NAMALWA (cell line): ENCODE results near the gene TMOD2.
A peak's percentile ranks its signal among the peaks of the same experiment; 100 is the strongest.
"Not testable (repeated sequence)": the region's sequence is repeated elsewhere in the genome, so short reads cannot be mapped to it uniquely, and the experiment has no call there.

Experiments used
- DNase-seq: peaks from one replicate; pipeline ENCODE4 v3.0.0-alpha.2; 2015; ENCODE audit warnings: low spot score

The TMOD2 gene

DNA sequence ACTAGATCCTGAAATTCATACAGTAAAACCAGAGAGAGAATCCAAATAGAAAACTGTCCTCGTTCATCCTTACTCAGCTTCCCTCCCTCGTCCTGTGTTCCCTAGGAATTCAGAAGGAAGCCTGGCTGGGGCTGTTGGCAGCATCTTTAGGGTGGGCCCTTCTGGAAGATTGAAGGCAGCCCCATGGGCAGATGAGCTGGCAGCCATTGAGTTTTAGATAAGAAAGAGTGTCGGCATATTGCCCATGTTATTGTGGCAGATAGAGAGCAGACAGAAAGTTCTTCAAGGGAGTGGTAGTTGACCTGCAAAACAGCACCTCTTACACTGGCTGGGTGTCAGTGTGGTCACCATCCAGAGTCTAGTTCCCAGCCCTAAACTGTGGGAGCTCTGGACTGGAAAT lies 23.5 kb downstream of the TMOD2 start:
- DNase-seq = no peak

DNA sequence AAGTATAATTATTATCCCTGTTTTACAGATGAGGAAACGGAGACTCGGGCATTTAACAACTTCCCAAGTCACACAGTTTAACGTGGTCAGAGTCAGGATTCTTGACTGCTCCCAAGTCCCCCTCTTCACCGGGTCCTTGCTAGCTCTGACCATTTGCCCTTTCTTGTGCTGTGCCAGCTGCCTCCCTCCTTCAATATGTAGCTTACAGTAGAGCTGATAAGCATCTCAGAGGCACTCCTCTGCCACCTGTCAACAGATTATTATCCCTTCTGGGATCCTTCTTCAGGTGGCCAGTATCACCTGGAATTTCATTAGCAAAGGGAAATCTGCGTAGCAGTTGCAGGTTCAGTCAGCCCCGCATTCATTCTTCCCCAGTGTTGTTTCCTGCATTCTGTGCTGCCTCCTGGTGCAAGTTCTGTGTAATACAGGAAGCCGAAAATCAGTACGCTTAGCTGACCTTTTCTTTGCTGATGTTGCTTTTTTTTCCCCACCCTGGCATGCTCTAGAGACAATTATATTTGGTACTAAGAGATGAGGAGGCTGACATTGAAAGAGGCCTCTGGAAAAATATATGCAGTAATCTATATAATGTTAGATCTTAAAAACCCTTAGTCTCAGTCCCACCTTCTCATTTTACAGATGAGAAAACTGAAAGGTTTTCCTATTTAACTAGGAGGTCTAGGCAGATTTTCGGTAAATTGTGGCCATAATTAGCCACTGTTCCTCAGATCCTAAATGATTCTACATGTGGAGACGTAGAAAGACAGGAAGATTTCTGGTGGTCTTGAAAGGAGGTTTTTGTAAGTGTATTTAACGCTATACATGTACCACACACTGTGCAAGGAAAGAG lies 24.8 kb downstream of the TMOD2 start:
- DNase-seq = peak; percentile 78

DNA sequence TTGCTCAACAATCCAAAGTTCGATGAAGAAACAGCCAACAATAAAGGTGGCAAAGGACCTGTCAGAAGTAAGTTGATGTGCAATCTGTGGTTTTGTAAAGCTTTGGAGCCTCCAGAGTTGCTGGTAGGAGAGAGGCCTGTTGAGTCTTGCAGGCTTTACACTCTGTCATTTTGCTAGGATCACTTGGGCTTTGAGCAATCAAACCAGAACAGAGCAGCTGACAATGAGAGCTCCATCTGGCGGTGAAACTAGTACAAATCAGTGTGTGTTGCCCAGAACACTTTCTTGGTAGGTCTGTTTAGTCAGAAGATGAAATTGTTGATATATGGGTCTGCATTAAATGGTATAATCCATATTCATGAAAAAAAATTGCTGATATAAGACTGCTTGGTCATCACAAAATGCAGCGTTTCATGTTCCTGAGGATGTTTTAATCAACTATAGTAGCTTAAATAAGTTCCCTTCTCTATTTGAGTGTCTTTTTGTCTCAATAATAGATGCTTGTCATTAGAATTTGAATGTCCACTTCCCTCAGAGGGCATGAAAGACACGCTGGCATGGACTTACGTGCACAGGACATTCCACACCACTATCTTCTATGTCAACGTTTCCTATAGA lies 25.7 kb downstream of the TMOD2 start:
- DNase-seq = peak; percentile 88

DNA sequence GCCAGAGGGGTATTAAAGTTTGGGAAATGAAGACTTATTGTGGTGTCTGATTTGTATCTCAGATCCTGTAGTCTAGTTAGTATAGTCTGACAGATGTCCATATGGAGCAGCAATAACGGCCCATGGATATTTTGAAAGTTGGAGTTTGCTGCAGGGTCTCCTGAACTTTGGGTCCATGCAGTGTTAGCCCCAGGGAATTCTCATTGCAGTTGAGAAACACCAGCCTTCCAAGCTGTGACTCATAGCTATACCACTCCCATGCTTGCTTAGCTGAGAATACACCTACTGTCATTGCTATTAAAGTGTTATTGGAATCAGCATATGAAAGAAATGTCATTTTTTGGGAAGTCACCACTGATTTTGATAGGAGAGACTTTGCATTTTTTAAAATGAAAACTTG lies 29.2 kb downstream of the TMOD2 start:
- no peak for DNase-seq

DNA sequence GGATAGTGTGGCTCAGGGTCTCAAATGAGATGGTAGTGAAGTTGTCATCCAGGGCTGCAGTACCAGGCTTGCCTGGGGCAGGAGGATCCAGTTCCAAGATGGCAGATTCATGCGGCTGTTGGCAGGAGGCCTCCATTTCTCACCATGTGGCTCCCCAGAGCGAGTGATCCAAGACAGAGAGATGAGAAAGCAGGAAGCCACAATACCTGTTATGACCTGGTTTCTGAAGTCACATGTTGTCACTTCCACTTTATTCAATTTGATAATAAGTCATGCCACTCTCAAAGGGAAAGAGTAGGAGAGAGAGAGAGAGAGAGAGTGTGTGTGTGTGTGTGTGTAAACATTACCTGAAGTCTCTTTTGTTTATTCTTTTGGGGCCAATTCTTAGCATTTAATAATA lies 30.1 kb downstream of the TMOD2 start:
- no peak for DNase-seq

DNA sequence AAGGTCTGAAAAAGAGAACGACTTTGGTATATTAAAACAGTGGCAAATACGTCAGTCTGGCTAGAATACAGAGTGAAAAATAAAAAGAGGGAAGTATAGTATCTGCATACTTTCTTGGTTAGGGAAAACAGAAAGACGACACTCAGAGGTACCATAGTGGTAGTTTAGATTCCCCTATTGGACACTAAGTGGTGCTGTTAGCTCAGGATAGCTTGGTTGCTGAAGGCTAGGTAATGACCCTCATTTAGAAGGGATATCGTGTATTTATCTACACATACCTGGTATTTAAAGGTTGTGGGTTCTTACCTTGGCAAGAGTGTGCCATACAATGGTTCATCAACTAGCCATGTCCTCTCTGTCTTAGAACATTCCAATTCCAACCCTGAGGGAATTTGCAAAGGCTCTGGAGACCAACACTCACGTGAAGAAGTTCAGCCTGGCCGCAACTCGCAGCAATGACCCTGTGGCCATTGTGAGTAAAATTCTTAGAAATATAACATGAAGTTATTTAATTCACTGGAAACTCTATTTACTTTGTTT lies 31.0 kb downstream of the TMOD2 start:
- peak; percentile 43 for DNase-seq

DNA sequence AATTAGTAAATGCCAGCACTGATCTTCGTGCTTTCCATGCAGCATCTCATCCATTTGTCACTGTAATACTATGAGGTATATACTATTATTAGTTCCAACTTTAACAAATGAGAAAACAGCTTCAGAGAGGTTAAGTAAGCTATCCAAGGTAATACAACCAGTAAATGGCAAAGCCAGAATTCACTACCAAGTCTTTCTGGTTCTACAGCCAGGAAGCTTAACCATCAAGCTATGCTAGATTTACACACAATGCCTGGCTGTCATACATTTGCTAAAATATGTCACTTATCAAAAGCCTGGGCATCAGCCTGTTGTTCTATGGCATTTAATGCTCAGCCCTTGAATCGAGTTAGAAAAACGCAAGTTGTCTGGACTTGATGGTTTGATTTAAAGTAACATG lies 32.6 kb downstream of the TMOD2 start:
- DNase-seq = no peak

DNA sequence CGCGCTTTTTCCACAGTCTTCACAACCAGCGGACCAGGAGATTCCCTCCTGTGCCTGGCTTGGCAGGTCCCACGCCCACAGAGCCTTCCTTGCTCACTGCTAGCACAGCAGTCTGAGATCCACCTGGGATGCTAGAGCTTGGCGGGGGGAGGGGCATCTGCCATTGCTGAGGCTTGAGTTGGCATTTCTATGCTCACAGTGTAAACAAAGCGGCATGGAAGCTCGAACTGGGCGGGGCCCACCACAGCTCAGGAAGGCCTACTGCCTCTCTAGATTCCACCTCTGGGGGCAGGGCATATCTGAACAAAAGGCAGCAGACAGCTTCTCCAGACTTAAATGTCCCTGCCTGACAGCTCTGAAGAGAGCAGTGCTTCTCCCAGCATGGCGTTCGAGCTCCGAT lies 35.7 kb downstream of the TMOD2 start:
- not testable (repeated sequence) for DNase-seq

DNA sequence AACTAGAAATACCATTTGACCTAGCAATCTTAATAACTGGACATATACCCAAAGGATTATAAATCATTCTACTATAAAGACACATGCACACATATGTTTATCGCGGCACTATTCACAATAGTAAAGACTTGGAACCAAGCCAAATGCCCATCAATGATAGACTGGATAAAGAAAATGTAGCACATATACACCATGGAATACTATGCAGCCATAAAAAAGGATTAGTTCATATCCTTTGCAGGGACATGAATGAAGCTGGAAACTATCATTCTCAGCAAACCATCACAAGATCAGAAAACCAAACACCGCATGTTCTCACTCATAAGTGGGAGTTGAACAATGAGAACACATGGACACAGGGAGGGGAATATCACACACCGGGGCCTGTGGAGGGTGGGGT lies 41.1 kb downstream of the TMOD2 start:
- not testable (repeated sequence) for DNase-seq

DNA sequence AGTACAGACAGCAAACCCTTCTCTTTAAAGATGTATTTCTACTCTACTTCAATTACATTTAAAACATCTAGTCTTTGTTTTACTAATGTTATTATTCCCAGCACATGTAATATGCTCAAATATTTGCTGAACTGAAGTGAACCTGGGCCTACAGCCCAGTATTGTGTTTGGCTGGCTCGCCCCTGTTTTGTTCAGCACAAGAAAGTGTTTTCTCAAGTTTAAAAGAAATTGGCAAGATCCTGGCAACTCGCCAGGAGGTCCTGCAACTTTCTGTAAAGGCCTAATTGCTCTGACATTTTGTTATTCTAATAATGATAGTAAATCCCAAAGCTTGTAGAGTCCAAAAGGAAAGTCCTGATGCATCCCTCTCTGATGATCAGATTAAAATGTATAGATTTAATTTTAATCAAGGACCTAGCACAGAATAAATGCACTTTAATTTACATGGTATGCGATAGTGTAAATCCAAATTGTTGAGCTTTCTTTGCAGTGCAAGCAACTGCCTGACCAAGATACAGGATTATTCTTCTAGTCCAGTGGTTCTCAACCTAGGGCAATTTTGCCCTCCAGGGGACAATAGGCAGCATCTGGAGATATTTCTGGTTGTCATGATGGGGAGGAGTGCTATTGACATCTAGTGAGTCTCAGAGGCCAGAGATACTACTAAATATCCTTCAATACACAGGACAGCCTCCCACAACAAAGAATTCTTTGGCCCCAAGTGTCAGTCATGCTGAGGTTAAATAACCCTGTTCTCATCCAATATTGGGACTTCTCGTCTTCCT lies 42.3 kb downstream of the TMOD2 start:
- peak; percentile 9 for DNase-seq

DNA sequence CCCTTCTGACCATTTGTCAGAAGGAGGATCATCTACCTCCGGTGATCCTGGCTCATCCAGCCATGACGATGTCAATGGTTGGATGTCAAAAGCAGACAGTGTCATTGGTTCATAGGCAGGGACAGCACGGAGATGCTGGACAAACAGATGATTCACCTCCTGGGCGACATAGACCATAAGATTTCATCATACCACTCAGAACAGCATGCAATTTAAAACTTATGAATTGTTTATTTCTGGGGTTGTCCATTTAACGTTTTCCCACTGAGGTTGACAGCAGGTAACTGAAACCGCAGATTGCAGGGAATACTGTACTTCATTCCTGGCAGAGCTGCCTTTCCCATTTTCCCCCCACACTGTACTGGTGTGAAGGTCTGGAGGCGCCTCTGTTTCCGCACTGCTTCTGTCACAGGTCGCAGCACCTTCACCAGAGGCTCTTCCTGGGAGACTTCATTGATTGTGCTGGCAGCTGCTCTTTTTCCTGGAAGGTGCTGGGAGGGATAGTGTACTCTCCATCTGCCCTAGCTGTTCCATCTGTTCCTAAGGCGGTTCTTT lies 45.5 kb downstream of the TMOD2 start:
- no peak for DNase-seq

DNA sequence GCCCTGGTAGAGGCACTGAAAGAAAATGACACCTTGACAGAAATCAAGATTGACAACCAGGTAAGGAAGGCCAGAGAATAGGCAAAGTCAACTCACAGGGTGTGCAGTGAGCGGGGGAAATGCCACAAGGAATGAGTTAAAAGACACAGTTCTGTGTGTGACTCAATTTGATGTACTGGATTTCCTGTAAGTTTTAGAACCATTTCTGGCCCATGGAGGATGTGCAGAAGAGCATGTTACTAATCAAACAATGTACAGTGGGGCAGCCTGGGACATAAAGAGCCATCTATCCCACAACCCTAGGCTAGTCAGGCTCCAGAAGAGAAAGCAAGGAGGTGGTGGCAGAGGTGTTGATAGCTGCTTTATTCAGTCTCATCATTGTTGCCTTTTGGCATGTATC lies 46.9 kb downstream of the TMOD2 start:
- no peak for DNase-seq

DNA sequence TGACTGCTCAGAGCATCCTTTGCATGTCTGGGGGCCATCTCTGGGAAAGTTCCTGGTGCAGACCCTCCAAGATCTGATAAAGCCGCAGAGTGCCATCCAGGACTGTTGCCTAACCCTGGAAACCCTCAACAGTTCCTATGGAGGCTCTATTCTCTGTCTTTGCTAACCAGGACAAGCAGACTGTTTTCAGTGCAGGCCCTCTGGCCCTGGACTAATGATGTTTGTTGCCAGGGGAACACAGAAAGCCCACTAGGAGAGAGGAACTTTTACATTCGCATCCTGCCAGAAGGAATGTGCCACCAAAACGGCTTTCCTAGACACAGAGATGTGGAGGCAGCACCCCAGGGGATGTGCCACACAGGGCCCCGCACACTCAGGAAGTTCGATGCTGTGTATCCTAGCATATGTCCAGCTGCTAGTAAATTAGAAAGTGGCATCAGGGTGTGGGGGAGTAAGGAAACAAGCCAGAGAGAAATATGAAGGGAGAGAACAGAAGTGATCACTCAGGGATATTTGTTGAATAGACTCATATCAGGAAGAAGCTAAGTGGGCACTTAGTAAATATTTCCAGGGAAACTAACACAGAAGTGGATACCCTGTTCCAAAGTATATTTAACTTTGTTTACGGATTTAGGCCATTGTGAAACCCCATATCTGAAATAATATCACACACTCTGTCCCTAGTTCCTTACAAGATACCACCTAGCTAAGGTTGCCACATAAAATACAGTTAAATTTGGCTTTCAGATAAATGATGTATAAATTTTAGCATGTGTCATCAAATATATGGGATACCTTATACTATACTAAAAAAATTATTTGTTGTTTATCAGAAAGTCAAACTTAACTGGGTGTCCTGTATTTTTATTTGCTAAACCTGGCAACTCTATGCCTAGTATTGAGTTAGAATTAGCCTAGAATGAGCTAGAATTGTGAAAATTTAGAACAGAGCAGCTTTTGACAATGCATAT lies 48.2 kb downstream of the TMOD2 start:
- DNase-seq = no peak

DNA sequence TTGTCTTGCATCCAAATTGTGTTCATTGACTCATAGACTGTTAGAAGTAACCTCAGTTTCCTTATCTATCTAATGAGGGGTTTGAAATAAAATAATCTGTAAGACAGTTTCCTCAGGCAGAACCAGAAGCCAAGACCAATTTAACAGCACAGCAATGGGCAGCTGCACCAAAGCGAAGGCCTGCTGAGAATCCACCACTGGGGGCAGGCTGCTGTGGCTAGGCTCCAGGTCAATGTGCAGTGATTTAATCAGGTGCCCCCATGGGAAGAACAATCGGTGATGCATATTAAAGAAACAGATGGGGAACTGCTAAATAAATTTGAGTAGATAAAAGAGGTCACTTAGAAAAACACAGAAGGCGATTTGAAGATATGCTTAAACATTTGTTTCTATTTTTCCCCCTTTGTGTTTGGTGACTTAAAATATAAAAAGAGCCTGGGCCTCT lies 50.0 kb downstream of the TMOD2 start:
- peak; percentile 69 for DNase-seq

DNA sequence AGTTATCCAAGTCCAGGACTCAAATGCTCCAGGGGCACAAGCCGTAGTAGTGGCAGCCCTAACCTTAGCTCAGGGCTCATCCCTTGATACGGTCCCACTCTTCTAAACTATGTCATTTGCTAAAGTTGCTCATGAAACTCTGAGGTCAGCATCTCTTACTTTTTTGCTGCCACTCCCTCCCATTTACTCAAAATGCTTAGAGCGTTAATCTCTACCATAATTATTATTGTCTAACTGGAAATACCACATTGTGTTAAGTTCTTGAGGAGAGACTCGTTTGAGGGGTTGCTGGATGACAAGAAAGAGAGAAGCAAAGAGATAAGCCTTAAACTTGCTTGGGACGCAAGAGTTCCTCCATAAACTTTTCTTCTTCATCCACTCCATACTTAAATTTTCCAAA lies 51.2 kb downstream of the TMOD2 start:
- DNase-seq = no peak

DNA sequence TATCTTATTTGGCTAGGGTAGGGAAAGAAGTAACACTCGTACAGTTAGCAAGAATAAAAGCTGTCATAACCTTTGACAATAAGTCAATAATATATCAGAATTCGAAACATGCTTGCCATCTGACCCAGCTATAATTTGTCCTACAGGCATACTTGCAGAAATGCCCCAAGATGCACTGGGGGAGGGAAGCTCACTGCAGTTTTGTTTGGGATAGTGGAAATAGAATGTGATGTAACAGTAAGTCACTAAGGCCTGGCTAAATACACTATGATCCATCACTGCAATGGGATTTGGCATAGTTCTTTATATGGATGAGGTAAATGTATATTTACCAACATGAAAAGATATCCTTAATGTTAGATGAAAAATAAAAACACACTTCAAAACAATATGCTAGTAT lies 52.6 kb downstream of the TMOD2 start:
- DNase-seq = no peak

DNA sequence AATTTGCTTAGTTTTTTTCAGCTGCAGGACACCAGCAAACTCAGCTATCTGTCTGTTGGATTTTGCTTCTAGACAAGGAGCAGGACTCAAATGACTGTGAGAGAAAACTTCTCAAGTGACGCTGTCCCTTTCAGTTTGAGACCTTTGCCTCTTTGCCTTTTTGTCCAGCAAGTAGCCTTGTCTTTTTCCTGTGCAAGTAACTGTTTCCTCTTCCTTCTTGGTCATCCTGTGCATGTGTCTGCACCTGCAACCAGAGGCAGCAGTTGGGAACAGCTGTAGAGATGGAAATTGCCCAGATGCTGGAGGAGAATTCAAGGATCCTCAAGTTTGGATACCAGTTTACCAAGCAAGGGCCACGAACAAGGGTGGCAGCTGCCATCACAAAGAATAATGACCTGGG lies 54.7 kb downstream of the TMOD2 start:
- no peak for DNase-seq

DNA sequence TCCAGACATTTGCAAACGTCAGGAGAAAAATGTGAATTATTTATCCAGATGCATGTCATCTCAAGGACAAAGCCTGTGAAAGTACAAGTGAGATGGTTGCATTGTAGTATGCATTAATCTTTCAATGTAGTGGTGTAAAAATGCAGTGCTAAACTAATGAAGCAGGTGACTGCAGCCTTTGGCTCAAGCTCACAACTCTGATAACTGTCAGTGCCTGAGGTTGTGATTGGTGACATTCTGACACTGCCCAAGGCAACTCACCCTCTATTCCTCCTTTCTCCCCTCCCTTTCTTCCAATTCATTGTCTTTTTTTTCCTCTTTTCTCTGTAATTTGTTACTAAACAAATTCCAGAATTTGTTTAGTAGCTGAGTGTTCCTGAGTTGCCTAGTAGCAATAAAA lies 58.1 kb downstream of the TMOD2 start:
- no peak for DNase-seq

DNA sequence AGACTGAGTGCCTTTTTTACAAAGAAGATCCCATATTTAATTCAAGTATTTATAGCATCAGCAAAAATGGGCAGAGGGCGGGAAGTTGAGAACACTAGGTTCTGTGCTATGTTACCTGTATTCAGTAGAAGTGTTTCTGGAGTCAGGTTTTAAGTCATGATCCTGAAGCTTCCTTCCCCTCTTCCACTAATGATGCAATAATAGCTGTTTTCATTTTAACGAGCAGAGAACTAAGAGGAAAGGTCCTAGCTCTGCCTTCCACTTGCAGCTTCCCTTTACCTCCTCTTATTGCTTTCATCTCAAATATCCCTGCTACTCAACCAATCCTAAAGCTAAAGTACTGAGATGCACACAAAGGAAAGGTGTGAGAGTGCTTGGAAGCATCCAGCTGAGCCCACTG lies 61.2 kb downstream of the TMOD2 start:
- no peak for DNase-seq

DNA sequence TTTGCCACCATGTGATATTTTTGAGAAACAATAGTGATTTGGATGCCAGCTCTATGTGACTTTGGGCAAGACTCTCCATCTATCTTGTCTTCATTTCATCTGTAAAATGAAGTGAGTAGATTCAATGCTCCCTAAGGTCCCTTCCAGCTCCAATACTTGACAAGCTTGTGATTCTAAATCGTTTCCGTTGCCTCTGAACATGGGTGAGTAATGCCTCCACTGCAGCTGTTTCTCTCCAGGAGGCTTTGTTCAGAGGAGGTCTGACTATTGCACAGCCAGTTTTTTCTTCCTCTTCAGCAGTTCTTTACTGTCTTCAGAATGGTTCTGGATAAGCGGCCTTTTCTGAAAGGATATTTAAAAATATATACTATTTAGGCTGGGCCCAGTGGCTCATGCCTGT lies 63.2 kb downstream of the TMOD2 start:
- DNase-seq = no peak

DNA sequence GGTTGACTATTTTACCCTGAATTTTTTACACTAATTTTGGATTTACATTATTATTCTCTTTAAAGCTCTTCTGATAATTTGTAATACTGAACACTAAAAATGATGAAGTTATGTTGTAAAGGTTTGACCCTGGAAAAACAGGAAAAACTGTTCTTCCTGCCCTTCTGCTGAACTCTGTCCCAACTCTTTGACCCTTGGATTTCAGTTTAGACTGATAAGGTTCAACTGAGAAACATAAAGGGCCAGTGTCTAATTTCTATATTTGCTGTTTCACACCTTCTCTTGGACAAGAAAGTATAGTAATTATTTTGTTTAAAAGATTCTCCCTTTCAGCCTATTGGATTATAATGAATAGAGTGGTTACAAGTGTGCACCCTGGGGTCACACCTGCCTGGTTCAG lies 65.2 kb downstream of the TMOD2 start:
- no peak for DNase-seq
